GM12878 (cell line): Measurements from ENCODE around the gene KIAA1671. TPM values are rescaled to one million over a fixed set of nuclear protein-coding genes. Genes with fewer than 3 reads are reported as not detected.

Experiments
- ATAC-seq: fragments of 200-7000 bp; cut with Tn5 transposase; 3 replicates; pipeline ENCODE4 v1.9.1; 2020; ENCODE audit warnings: mild to moderate bottlenecking, moderate library complexity
- BruUV-seq: library from RNA; stranded (reverse); fragments of 400-500 nt; replicated peaks from 2 replicates; lab custom pipeline; 2021; lab: Mats Ljungman, UMichigan
- CTCF ChIA-PET: fragments of 300-600 bp; sonication (Branson Sonifier 250); formaldehyde crosslinking; extraction: SDS; loops from one replicate; lab custom pipeline; 2021; ENCODE audit warnings: inconsistent platforms; lab: Yijun Ruan, JAX
- POLR2A ChIA-PET: fragments of 350-600 bp; formaldehyde crosslinking; extraction: SDS; loops from one replicate; lab custom pipeline; 2021; ENCODE audit warnings: inconsistent platforms; lab: Charles Lee
- RAD21 ChIA-PET: fragments of 300-600 bp; sonication (Branson Sonifier 250); formaldehyde crosslinking; loops from one replicate; lab custom pipeline; 2023; ENCODE audit warnings: antibody characterized with exemption; ENCODE audit not compliant: unreplicated experiment; lab: Charles Lee
- SMC1A ChIA-PET: fragments of 300-600 bp; sonication (Branson Sonifier 250); formaldehyde crosslinking; loops from one replicate; lab custom pipeline; 2023; ENCODE audit not compliant: unreplicated experiment, uncharacterized antibody; lab: Charles Lee
- DNase-seq: peaks from one replicate; pipeline ENCODE4 v3.0.0-alpha.2; 2011; ENCODE audit warnings: low read depth, low spot score
- FAIRE-seq: peaks from 3 replicates; lab custom pipeline; 2011; peaks lifted over from hg19 to GRCh38; lab: Jason Lieb, UNC
- H2AFZ ChIP-seq: 2 replicates; pipeline ENCODE4 v1.6.0; 2011; ENCODE audit warnings: low read depth, low read length, control low read depth; ENCODE audit not compliant: control insufficient read depth
- H3K27ac ChIP-seq: 2 replicates; pipeline ENCODE4 v1.5.1; 2011; ENCODE audit warnings: control low read depth; ENCODE audit not compliant: control insufficient read depth, insufficient read depth
- H3K27me3 ChIP-seq, 2 experiments: replicated peaks in 1 of 2; 2 replicates each; pipeline versions ENCODE4 v1.6.0 to v1.6.1; 2011; ENCODE audit warnings: low read length in 1 of 2; ENCODE audit not compliant: control insufficient read depth in 2 of 2, insufficient read depth in 2 of 2
- H3K36me3 ChIP-seq, 2 experiments: 2 replicates each; pipeline ENCODE4 v1.5.1; 2011; ENCODE audit warnings: low read length in 1 of 2; ENCODE audit not compliant: control insufficient read depth in 2 of 2, insufficient read depth in 2 of 2
- H3K4me1 ChIP-seq: 2 replicates; pipeline ENCODE4 v1.6.1; 2011; ENCODE audit warnings: mild to moderate bottlenecking, low read length, moderate library complexity, mixed read lengths; ENCODE audit not compliant: control insufficient read depth, insufficient read depth
- H3K4me2 ChIP-seq: 2 replicates; pipeline ENCODE4 v1.6.0; 2011; ENCODE audit warnings: control low read depth; ENCODE audit not compliant: control insufficient read depth, insufficient read depth
- H3K4me3 ChIP-seq: fragments of 200-600 bp; sonication (generic); 2 replicates; pipeline ENCODE4 v1.5.1; 2016
- H3K79me2 ChIP-seq: 2 replicates; pipeline ENCODE4 v1.6.0; 2011; ENCODE audit warnings: low read length; ENCODE audit not compliant: control insufficient read depth, insufficient read depth
- H3K9ac ChIP-seq: 2 replicates; pipeline ENCODE4 v1.8.0; 2011; ENCODE audit warnings: low read length, control low read depth, mixed read lengths; ENCODE audit not compliant: control insufficient read depth, insufficient read depth
- H3K9me3 ChIP-seq: replicated peaks from 3 replicates; pipeline ENCODE4 v1.5.1; 2011; ENCODE audit warnings: mild to moderate bottlenecking, low read length; ENCODE audit not compliant: control insufficient read depth, insufficient read depth
- H4K20me1 ChIP-seq: 2 replicates; pipeline ENCODE4 v1.6.0; 2011; ENCODE audit not compliant: control insufficient read depth, insufficient read depth
- ASH2L ChIP-seq: fragments of 300-600, 200-600 bp; sonication (generic); IDR thresholded peaks from 2 replicates; pipeline ENCODE4 v1.6.1; 2017; ENCODE audit warnings: low read depth, mild to moderate bottlenecking, borderline replicate concordance
- IKZF2 ChIP-seq, 2 experiments: fragments of 450-650 bp; IDR thresholded peaks; 2 replicates each; pipeline ENCODE4 v1.6.1; 2017; ENCODE audit warnings: mild to moderate bottlenecking in 2 of 2, moderate library complexity in 2 of 2
- MXI1 ChIP-seq: fragments of 150-350 bp; IDR thresholded peaks from 2 replicates; pipeline ENCODE4 v1.6.1; 2011; ENCODE audit warnings: low read depth, mild to moderate bottlenecking, inconsistent platforms, low read length, improper control_type of control experiment
- NFIC ChIP-seq: IDR thresholded peaks from 2 replicates; pipeline ENCODE4 v1.6.1; 2012; ENCODE audit warnings: low read depth, mild to moderate bottlenecking, inconsistent platforms, low read length, moderate library complexity
- PML ChIP-seq: IDR thresholded peaks from 2 replicates; pipeline ENCODE4 v1.6.1; 2012; ENCODE audit warnings: low read length, inconsistent platforms
- RELA ChIP-seq: fragments of 450-650 bp; IDR thresholded peaks from 2 replicates; pipeline ENCODE4 v1.8.0; 2014; ENCODE audit warnings: borderline replicate concordance; ENCODE audit not compliant: partially characterized antibody
- SPI1 ChIP-seq: IDR thresholded peaks from 2 replicates; pipeline ENCODE4 v1.6.1; 2011; ENCODE audit warnings: low read depth, mild to moderate bottlenecking, low read length, moderate library complexity, borderline replicate concordance; ENCODE audit not compliant: insufficient read depth
- ZNF217 ChIP-seq: fragments of 450-650 bp; IDR thresholded peaks from 2 replicates; pipeline ENCODE4 v1.6.1; 2017; ENCODE audit warnings: antibody characterized with exemption, mild to moderate bottlenecking
- WGBS: methylation state at CpG from one replicate; pipeline ENCODE4 v1.1.6; 2016; ENCODE audit warnings: low lambda C conversion rate; ENCODE audit not compliant: insufficient replicate concordance, insufficient coverage; ENCODE audit errors: missing lambda C conversion rate; 5-methylcytosine and 5-hydroxymethylcytosine counted together
- in situ Hi-C: fragments of 300-500 bp; cut with MboI; formaldehyde crosslinking; loops from 9 replicates; pipeline ENCODE4 v1.14.3; 2018; ENCODE audit warnings: mixed read lengths
- intact Hi-C: fragments of 100-400 bp; cut with micrococcal nuclease; formaldehyde crosslinking; loops from one replicate; pipeline ENCODE4 v1.14.2; 2022; ENCODE audit not compliant: unreplicated experiment
- polyA plus RNA-seq, 11 experiments: library from polyadenylated mRNA; depleted of rRNA in 4 of 11; unstranded in 6 of 11; stranded (reverse) in 5 of 11; fragments of >200 nt; fragmentation: Nextera tagmentation in 4 of 11; fragmentation: Illumina TruSeq in 1 of 11; extraction: Ambion mirVana in 4 of 11; extraction: Trizol in 1 of 11; gene quantifications; 1 replicate in 1 of 11; 2 replicates in 10 of 11; pipeline versions ENCODE4 v1.2.1 to v1.2.3, GENCODE V29; 2011 to 2016; ENCODE audit warnings: inconsistent platforms in 2 of 11, missing spikeins in 2 of 11, low read depth in 1 of 11
- total RNA-seq, 4 experiments: library from RNA; depleted of rRNA in 3 of 4; stranded (reverse); fragments of >200 nt in 3 of 4; fragmentation: Illumina TruSeq in 1 of 4; extraction: Trizol in 1 of 4; gene quantifications; 2 replicates each; pipeline versions ENCODE4 v1.2.1 to v1.2.3, GENCODE V29; 2013 to 2021
- TF ChIP-seq, protein P1 (sequence below): fragments of 450-650 bp; conservative IDR thresholded peaks from 2 replicates; pipeline ENCODE4 v1.6.1; 2017; ENCODE audit warnings: mild to moderate bottlenecking, moderate library complexity
- TF ChIP-seq, protein P2 (sequence below): fragments of 450-650 bp; formaldehyde crosslinking; IDR thresholded peaks from 2 replicates; pipeline ENCODE4 v1.4.0; 2020; ENCODE audit warnings: mild to moderate bottlenecking, moderate library complexity
- TF ChIP-seq, protein P3 (sequence below): IDR thresholded peaks from 2 replicates; pipeline ENCODE4 v1.6.1; 2012; ENCODE audit warnings: low read depth, low read length, improper control_type of control experiment

The KIAA1671 gene
- total and polyA plus RNA-seq, 10 of the 15 experiments (the other 5 are each of a cell fraction or from before 2014, with no cell fraction given), result 0.05 to 2.7 (median 0.33) TPM

DNA sequence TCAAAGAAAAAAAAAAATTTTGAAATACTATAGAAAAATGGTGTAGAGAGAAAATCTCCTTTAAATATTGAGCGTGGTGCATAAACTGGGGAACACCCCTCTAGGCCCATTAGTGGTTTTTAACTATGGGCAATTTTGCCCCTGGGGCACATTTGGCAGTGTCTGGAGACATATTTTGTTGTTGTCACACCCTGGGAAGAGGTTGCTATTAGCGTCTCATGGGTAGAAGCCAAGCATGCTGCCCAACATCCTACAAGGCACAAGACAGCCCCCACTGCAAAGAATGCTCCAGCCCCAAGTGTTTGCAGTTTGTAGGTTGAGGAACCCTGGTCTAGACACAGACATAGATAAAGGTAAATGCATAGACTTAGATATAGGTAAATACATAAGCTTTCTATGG lies 92.6 kb downstream of the KIAA1671 start (continued):
- TF ChIP-seq, protein P1, sequence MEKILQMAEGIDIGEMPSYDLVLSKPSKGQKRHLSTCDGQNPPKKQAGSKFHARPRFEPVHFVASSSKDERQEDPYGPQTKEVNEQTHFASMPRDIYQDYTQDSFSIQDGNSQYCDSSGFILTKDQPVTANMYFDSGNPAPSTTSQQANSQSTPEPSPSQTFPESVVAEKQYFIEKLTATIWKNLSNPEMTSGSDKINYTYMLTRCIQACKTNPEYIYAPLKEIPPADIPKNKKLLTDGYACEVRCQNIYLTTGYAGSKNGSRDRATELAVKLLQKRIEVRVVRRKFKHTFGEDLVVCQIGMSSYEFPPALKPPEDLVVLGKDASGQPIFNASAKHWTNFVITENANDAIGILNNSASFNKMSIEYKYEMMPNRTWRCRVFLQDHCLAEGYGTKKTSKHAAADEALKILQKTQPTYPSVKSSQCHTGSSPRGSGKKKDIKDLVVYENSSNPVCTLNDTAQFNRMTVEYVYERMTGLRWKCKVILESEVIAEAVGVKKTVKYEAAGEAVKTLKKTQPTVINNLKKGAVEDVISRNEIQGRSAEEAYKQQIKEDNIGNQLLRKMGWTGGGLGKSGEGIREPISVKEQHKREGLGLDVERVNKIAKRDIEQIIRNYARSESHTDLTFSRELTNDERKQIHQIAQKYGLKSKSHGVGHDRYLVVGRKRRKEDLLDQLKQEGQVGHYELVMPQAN, result no peak

DNA sequence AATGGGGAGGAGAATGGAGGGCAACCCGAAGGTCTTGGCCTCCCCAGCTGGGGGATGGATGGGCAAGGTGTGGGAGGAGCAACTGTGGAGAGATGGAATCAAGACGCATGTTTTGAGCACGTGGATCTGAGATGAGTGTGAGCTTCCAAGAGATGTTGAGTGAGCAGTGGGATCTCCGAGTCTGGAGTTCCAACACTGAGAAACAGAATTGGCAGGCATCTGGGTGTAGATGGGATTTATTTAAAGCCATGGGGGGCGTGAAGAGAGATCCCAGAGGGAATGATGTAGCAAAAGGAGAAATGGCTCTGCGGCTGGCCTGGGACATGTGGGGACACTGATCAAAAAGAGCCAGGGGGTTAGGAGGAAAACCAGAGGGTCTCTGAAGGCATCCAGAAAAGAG lies 95.6 kb downstream of the KIAA1671 start:
- H3K9ac ChIP-seq, result no peak overlapping the region
- H4K20me1 ChIP-seq, result no peaks in the 10 kb centered on the region
- ChIA-PET POLR2A (no interaction called here), CTCF (interaction anchor here (0.8 to 4.5 kb wide), 14 partner anchors 9 to 279 kb away, joined by 3 to 80 read pairs (median 4); no protein-coding TSS in a partner anchor), RAD21 (interaction anchor here (3.7 kb wide), 1 partner anchor 111 kb away, joined by 26 read pairs; no protein-coding TSS in a partner anchor), SMC1A (interaction anchor here (0.9 to 2.9 kb wide), 6 partner anchors 9 to 278 kb away, joined by 3 to 34 read pairs (median 4); no protein-coding TSS in a partner anchor)
- TF ChIP-seq MXI1, result no peak
- TF ChIP-seq, protein P2, sequence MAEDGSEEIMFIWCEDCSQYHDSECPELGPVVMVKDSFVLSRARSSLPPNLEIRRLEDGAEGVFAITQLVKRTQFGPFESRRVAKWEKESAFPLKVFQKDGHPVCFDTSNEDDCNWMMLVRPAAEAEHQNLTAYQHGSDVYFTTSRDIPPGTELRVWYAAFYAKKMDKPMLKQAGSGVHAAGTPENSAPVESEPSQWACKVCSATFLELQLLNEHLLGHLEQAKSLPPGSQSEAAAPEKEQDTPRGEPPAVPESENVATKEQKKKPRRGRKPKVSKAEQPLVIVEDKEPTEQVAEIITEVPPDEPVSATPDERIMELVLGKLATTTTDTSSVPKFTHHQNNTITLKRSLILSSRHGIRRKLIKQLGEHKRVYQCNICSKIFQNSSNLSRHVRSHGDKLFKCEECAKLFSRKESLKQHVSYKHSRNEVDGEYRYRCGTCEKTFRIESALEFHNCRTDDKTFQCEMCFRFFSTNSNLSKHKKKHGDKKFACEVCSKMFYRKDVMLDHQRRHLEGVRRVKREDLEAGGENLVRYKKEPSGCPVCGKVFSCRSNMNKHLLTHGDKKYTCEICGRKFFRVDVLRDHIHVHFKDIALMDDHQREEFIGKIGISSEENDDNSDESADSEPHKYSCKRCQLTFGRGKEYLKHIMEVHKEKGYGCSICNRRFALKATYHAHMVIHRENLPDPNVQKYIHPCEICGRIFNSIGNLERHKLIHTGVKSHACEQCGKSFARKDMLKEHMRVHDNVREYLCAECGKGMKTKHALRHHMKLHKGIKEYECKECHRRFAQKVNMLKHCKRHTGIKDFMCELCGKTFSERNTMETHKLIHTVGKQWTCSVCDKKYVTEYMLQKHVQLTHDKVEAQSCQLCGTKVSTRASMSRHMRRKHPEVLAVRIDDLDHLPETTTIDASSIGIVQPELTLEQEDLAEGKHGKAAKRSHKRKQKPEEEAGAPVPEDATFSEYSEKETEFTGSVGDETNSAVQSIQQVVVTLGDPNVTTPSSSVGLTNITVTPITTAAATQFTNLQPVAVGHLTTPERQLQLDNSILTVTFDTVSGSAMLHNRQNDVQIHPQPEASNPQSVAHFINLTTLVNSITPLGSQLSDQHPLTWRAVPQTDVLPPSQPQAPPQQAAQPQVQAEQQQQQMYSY (CRISPR knock-in tag), result no peak
- TF ChIP-seq, protein P3, sequence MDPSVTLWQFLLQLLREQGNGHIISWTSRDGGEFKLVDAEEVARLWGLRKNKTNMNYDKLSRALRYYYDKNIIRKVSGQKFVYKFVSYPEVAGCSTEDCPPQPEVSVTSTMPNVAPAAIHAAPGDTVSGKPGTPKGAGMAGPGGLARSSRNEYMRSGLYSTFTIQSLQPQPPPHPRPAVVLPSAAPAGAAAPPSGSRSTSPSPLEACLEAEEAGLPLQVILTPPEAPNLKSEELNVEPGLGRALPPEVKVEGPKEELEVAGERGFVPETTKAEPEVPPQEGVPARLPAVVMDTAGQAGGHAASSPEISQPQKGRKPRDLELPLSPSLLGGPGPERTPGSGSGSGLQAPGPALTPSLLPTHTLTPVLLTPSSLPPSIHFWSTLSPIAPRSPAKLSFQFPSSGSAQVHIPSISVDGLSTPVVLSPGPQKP, result no peak
- TF ChIP-seq SPI1, result no peak
- no peak for TF ChIP-seq ZNF217
- TF ChIP-seq PML, result no peak
- TF ChIP-seq NFIC, result no peak
- TF ChIP-seq RELA, result no peak
- TF ChIP-seq ASH2L, result no peak
- no peak for TF ChIP-seq IKZF2 (IDR thresholded peaks at IDR 0.05)
- FAIRE-seq, result no peak
- no peaks in the 10 kb centered on the region; a peak in 2 of 4 replicates for H3K27me3 ChIP-seq
- no peak for ATAC-seq
- H3K4me1 ChIP-seq, result no peaks in the 10 kb centered on the region
- no peak overlapping the region for H2AFZ ChIP-seq
- H3K36me3 ChIP-seq, result no peaks in the 10 kb centered on the region
- H3K79me2 ChIP-seq, result no peaks in the 10 kb centered on the region
- 13% methylated on average over 6 of the region's 6 CpGs for WGBS
- H3K9me3 ChIP-seq, result peaks cover 4% of the 10 kb centered on the region; the same call in 1 of the 3 replicates
- intact Hi-C loops (loop anchor here (1.0 kb wide), 2 partner anchors 96 to 110 kb away; partner anchors contain the start of gene KIAA1671), in situ Hi-C loops (no loop called here)
- no peak overlapping the region for H3K4me2 ChIP-seq
- no TSS peak for BruUV-seq
- no peak for DNase-seq
- H3K4me3 ChIP-seq, result no peak overlapping the region
- H3K27ac ChIP-seq, result no peak overlapping the region
